ENCODE data around the gene PARP12. TPM values are rescaled to one million over a fixed set of nuclear protein-coding genes. Genes with fewer than 3 reads are reported as not detected.

PARP12 gene
- total RNA-seq, 1 donor from 2014 or later: 58.1 TPM

DNA sequence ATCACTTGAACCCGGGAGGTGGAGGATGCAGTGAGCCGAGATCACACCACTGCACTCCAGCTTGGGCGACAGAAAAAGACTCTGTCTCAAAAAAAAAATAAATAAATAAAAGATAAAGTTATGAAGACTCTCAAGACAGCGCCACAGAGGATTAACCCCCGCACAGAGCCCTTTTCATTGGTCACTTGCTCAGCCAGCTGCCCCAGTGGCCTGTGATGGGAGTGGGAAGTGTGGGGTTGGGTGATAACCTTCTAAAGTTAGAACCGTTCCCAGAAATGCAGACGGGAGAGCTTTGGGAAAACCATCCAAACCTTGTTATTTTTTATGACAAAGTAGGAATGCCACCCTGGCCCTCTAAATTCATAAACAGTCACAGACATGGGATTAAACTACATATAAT is 57.4 kb downstream of the PARP12 start:
- FAIRE-seq (no peak), DNase-seq (ENCODE audit: low read depth) (no peak)
- Histone ChIP-seq H3K4me2 (ENCODE audit: low read length) (no peak overlapping the region), H3K36me3 (ENCODE audit: insufficient read depth, low read length) (no peaks in the 10 kb centered on the region), H2AFZ (ENCODE audit: low read depth, low read length) (no peak overlapping the region), H3K79me2 (ENCODE audit: insufficient read depth, low read length) (no peaks in the 10 kb centered on the region), H3K4me3 (ENCODE audit: insufficient read depth, low read depth, low read length) (no peak overlapping the region), H3K9ac (ENCODE audit: low read length) (no peak overlapping the region), H3K4me1 (ENCODE audit: insufficient read depth, low read length) (no peaks in the 10 kb centered on the region), H4K20me1 (ENCODE audit: insufficient read depth, low read length) (no peaks in the 10 kb centered on the region), H3K27me3 (ENCODE audit: insufficient read depth, low read length) (peaks cover 5% of the 10 kb centered on the region), H3K9me3 (ENCODE audit: insufficient read depth, low read depth, low read length) (no peaks in the 10 kb centered on the region), H3K27ac (ENCODE audit: low read depth, low read length) (no peak overlapping the region)
- Mint-ChIP-seq H3K27ac (ENCODE audit: unreplicated experiment) (no peak overlapping the region), H3K4me1 (ENCODE audit: low read depth, unreplicated experiment) (no peaks in the 10 kb centered on the region), H3K36me3 (ENCODE audit: low read depth, unreplicated experiment) (no peaks in the 10 kb centered on the region), H3K4me3 (ENCODE audit: unreplicated experiment) (no peak overlapping the region), H3K27me3 (ENCODE audit: low read depth, unreplicated experiment) (peaks cover 26% of the 10 kb centered on the region), H3K9me3 (ENCODE audit: unreplicated experiment) (no peaks in the 10 kb centered on the region)
- TF ChIP-seq EZH2 (IDR thresholded peaks at IDR 0.05; ENCODE audit: insufficient read depth, low read length): no peak
- TF ChIP-seq, protein P1, sequence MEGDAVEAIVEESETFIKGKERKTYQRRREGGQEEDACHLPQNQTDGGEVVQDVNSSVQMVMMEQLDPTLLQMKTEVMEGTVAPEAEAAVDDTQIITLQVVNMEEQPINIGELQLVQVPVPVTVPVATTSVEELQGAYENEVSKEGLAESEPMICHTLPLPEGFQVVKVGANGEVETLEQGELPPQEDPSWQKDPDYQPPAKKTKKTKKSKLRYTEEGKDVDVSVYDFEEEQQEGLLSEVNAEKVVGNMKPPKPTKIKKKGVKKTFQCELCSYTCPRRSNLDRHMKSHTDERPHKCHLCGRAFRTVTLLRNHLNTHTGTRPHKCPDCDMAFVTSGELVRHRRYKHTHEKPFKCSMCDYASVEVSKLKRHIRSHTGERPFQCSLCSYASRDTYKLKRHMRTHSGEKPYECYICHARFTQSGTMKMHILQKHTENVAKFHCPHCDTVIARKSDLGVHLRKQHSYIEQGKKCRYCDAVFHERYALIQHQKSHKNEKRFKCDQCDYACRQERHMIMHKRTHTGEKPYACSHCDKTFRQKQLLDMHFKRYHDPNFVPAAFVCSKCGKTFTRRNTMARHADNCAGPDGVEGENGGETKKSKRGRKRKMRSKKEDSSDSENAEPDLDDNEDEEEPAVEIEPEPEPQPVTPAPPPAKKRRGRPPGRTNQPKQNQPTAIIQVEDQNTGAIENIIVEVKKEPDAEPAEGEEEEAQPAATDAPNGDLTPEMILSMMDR (IDR thresholded peaks at IDR 0.05; ENCODE audit: insufficient read depth, low read depth, low read length): no peak

DNA sequence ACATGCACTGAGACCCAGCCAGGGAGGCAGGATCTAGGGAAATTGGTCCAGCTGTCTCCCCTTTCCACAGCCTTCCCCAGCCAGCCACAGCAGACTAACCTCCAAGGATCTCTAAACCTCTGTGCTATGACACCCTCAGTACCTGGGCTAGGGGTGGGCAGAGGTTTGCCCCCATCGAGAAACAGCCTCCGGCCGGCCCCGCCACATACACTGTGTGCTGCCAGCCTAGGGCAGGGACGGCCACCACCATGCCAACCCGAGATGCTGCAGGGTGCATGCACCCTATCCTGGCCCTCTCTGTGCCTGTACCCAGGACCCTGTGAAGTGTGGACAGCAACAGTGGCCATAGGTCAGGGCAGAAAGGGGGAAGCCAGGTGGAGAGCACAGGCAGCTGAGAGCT is 58.1 kb downstream of the PARP12 start:
- Histone ChIP-seq H3K4me1 (ENCODE audit: insufficient read depth, low read length) (no peaks in the 10 kb centered on the region), H3K27ac (ENCODE audit: low read depth, low read length) (no peak overlapping the region), H2AFZ (ENCODE audit: low read depth, low read length) (no peak overlapping the region), H3K4me3 (ENCODE audit: insufficient read depth, low read depth, low read length) (no peak overlapping the region), H3K9me3 (ENCODE audit: insufficient read depth, low read depth, low read length) (no peaks in the 10 kb centered on the region), H4K20me1 (ENCODE audit: insufficient read depth, low read length) (no peaks in the 10 kb centered on the region), H3K9ac (ENCODE audit: low read length) (no peak overlapping the region), H3K79me2 (ENCODE audit: insufficient read depth, low read length) (no peaks in the 10 kb centered on the region), H3K36me3 (ENCODE audit: insufficient read depth, low read length) (no peaks in the 10 kb centered on the region), H3K4me2 (ENCODE audit: low read length) (no peak overlapping the region), H3K27me3 (ENCODE audit: insufficient read depth, low read length) (peaks cover 5% of the 10 kb centered on the region)
- no peak overlapping the region for H3K27ac Mint-ChIP-seq (ENCODE audit: unreplicated experiment)
- H3K9me3 Mint-ChIP-seq (ENCODE audit: unreplicated experiment): no peaks in the 10 kb centered on the region
- H3K4me1 Mint-ChIP-seq (ENCODE audit: low read depth, unreplicated experiment): no peaks in the 10 kb centered on the region
- DNase-seq (ENCODE audit: low read depth): no peak
- TF ChIP-seq EZH2 (IDR thresholded peaks at IDR 0.05; ENCODE audit: insufficient read depth, low read length): no peak
- TF ChIP-seq, protein P1 (IDR thresholded peaks at IDR 0.05; ENCODE audit: insufficient read depth, low read depth, low read length): no peak
- H3K4me3 Mint-ChIP-seq (ENCODE audit: unreplicated experiment): no peak overlapping the region
- no peaks in the 10 kb centered on the region for H3K36me3 Mint-ChIP-seq (ENCODE audit: low read depth, unreplicated experiment)
- peaks cover 22% of the 10 kb centered on the region for H3K27me3 Mint-ChIP-seq (ENCODE audit: low read depth, unreplicated experiment)
- no peak for FAIRE-seq

DNA sequence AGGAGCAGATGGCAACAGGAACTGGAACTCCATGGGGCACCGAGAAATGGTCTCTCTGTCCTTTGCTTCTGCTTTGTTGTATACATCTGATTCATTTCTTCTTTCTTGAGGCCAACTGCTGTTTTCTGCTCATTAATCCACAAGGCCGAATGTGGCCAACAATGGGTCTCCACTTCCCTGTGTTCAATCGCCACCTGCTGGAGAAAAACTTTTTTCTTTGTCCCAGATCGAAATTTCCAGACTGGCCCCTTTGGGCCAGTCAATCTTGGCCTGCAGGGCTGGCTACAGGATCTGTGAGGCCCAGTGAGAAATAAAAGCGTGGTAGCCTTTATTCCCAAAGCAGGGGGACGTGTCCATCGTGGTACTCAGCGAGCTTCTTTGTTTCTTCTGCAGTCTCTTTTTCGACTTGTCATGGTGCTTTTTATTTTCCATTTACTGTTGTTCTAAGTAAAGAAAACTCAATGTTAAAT is 58.8 kb downstream of the PARP12 start:
- H3K4me1 Mint-ChIP-seq (ENCODE audit: low read depth, unreplicated experiment): no peaks in the 10 kb centered on the region
- Histone ChIP-seq H3K4me2 (ENCODE audit: low read length) (no peak overlapping the region), H4K20me1 (ENCODE audit: insufficient read depth, low read length) (no peaks in the 10 kb centered on the region), H3K79me2 (ENCODE audit: insufficient read depth, low read length) (no peaks in the 10 kb centered on the region), H3K4me3 (ENCODE audit: insufficient read depth, low read depth, low read length) (no peak overlapping the region), H3K36me3 (ENCODE audit: insufficient read depth, low read length) (no peaks in the 10 kb centered on the region), H2AFZ (ENCODE audit: low read depth, low read length) (no peak overlapping the region), H3K4me1 (ENCODE audit: insufficient read depth, low read length) (no peaks in the 10 kb centered on the region), H3K9me3 (ENCODE audit: insufficient read depth, low read depth, low read length) (no peaks in the 10 kb centered on the region), H3K27ac (ENCODE audit: low read depth, low read length) (no peak overlapping the region), H3K27me3 (ENCODE audit: insufficient read depth, low read length) (peaks cover 5% of the 10 kb centered on the region), H3K9ac (ENCODE audit: low read length) (no peak overlapping the region)
- FAIRE-seq (no peak), DNase-seq (ENCODE audit: low read depth) (peak; percentile 26)
- H3K4me3 Mint-ChIP-seq (ENCODE audit: unreplicated experiment): no peak overlapping the region
- TF ChIP-seq, protein P1 (IDR thresholded peaks at IDR 0.05; ENCODE audit: insufficient read depth, low read depth, low read length): peak; percentile 82
- no peak for TF ChIP-seq EZH2 (IDR thresholded peaks at IDR 0.05; ENCODE audit: insufficient read depth, low read length)
- H3K27me3 Mint-ChIP-seq (ENCODE audit: low read depth, unreplicated experiment): peaks cover 20% of the 10 kb centered on the region
- no peak overlapping the region for H3K27ac Mint-ChIP-seq (ENCODE audit: unreplicated experiment)
- H3K9me3 Mint-ChIP-seq (ENCODE audit: unreplicated experiment): no peaks in the 10 kb centered on the region
- no peaks in the 10 kb centered on the region for H3K36me3 Mint-ChIP-seq (ENCODE audit: low read depth, unreplicated experiment)
